Mammary epithelial cell (primary cell): Measurements from ENCODE around the gene PRPF8.

Experiments used
- CTCF ChIP-seq, 2 donors: IDR thresholded peaks in 1 of 2; conservative IDR thresholded peaks in 1 of 2; 2 replicates each; pipeline ENCODE4 v1.5.1; 2011 to 2012; ENCODE audit warnings: inconsistent platforms in 2 of 2, low read length in 2 of 2, mild to moderate bottlenecking in 2 of 2, control low read depth in 1 of 2, low read depth in 1 of 2; ENCODE audit not compliant: insufficient read depth in 1 of 2; ENCODE audit errors: extremely low read depth in 1 of 2
- EZH2 ChIP-seq: IDR thresholded peaks from 2 replicates; pipeline ENCODE4 v1.6.1; 2012; ENCODE audit warnings: low read length, inconsistent platforms, borderline replicate concordance

DNA sequence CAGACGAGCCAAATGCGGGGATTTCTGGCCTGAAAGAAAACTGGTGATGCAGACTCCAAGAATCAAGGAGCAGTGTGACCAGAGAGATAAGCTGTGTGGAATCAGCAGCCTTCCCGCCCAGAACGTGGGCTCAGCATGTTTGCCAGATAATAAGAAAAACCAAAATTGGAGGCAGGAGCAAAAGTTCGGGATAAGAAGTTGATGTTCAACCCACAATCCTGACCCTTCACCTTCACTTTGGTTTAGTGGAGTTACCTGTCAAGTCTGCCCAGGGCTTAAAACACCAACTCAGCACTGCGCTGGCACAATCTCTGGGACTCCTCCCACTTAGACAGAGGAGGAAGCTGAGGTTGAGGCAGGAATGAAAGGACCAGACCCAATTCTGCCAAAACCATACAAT is 59.1 kb downstream of the PRPF8 start:
- TF ChIP-seq CTCF (conservative IDR thresholded peaks at IDR 0.05 in 1 of 2, IDR thresholded peaks at IDR 0.05 in 1 of 2; ENCODE audit: extremely low read depth in 1 of 2, insufficient read depth in 1 of 2, low read depth in 1 of 2, low read length in 2 of 2) = no peak
- no peak for TF ChIP-seq EZH2
